Measurements from ENCODE around the gene GPR141.

The GPR141 gene

GRCh38 chr7:37673523-37673922 is 10.0 kb upstream of the GPR141 start:
- Histone ChIP-seq H3K18ac (ENCODE audit: low read length) (no peak overlapping the region), H4K8ac (ENCODE audit: low read depth, low read length) (no peak overlapping the region), H2AFZ (ENCODE audit: insufficient read depth, low read length, poor library complexity) (no peak overlapping the region), H3K9ac (ENCODE audit: low read length) (no peak overlapping the region), H2BK120ac (ENCODE audit: insufficient read depth, low read length, poor library complexity) (no peak overlapping the region), H3K79me2 (ENCODE audit: control insufficient read depth, insufficient read depth, low read length, poor library complexity) (no peaks in the 10 kb centered on the region), H3K79me1 (ENCODE audit: low read length) (no peaks in the 10 kb centered on the region), H2AK5ac (ENCODE audit: low read length) (no peak overlapping the region), H3K36me3 (ENCODE audit: control insufficient read depth in 1 of 2, insufficient read depth in 2 of 2, low read length in 2 of 2) (no peaks in the 10 kb centered on the region), H3K4me2 (ENCODE audit: low read length) (no peak overlapping the region), H3K27ac (ENCODE audit: low read depth, low read length) (no peak overlapping the region), H3K27me3 (ENCODE audit: insufficient read depth, low read length) (no peaks in the 10 kb centered on the region), H3K4ac (ENCODE audit: low read depth, low read length) (no peak overlapping the region), H3K4me1 (ENCODE audit: control insufficient read depth in 1 of 2, insufficient read depth in 2 of 2, low read length in 2 of 2) (no peaks in the 10 kb centered on the region), H3K23ac (ENCODE audit: low read length) (no peak overlapping the region), H4K12ac (ENCODE audit: low read depth, low read length) (no peak overlapping the region), H4K91ac (ENCODE audit: low read depth, low read length) (no peak overlapping the region), H3K14ac (ENCODE audit: low read length) (no peak overlapping the region), H2BK12ac (ENCODE audit: low read length) (no peak overlapping the region), H3K9me3 (ENCODE audit: insufficient read depth, low read depth, low read length) (no peaks in the 10 kb centered on the region), H3K4me3 (ENCODE audit: low read depth, low read length) (no peak overlapping the region), H2BK5ac (ENCODE audit: low read depth, low read length, poor library complexity) (no peak overlapping the region)
- DNase-seq, result no peak
- 100% methylated on average over 1 of the region's 1 CpG for WGBS (ENCODE audit: extremely low coverage, insufficient coverage, insufficient read length)

GRCh38 chr7:37674531-37674930 is 9.0 kb upstream of the GPR141 start:
- no peak overlapping the region for H2AK5ac ChIP-seq (ENCODE audit: low read length)
- no peak overlapping the region for H2BK12ac ChIP-seq (ENCODE audit: low read length)
- H3K27ac ChIP-seq (ENCODE audit: low read depth, low read length), result no peak overlapping the region
- no peak overlapping the region for H3K4me2 ChIP-seq (ENCODE audit: low read length)
- H3K23ac ChIP-seq (ENCODE audit: low read length), result no peak overlapping the region
- no peaks in the 10 kb centered on the region for H3K79me1 ChIP-seq (ENCODE audit: low read length)
- no peak overlapping the region for H2BK120ac ChIP-seq (ENCODE audit: insufficient read depth, low read length, poor library complexity)
- no peak overlapping the region for H3K9ac ChIP-seq (ENCODE audit: low read length)
- no peaks in the 10 kb centered on the region for H3K36me3 ChIP-seq (ENCODE audit: control insufficient read depth in 1 of 2, insufficient read depth in 2 of 2, low read length in 2 of 2)
- H3K9me3 ChIP-seq (ENCODE audit: insufficient read depth, low read depth, low read length), result no peaks in the 10 kb centered on the region
- no peak overlapping the region for H3K4me3 ChIP-seq (ENCODE audit: low read depth, low read length)
- no peaks in the 10 kb centered on the region for H3K27me3 ChIP-seq (ENCODE audit: insufficient read depth, low read length)
- H4K8ac ChIP-seq (ENCODE audit: low read depth, low read length), result no peak overlapping the region
- no peaks in the 10 kb centered on the region for H3K79me2 ChIP-seq (ENCODE audit: control insufficient read depth, insufficient read depth, low read length, poor library complexity)
- H3K4ac ChIP-seq (ENCODE audit: low read depth, low read length), result no peak overlapping the region
- no peak overlapping the region for H2AFZ ChIP-seq (ENCODE audit: insufficient read depth, low read length, poor library complexity)
- no peak overlapping the region for H4K91ac ChIP-seq (ENCODE audit: low read depth, low read length)
- H3K4me1 ChIP-seq (ENCODE audit: control insufficient read depth in 1 of 2, insufficient read depth in 2 of 2, low read length in 2 of 2), result no peaks in the 10 kb centered on the region
- no peak overlapping the region for H3K14ac ChIP-seq (ENCODE audit: low read length)
- no peak overlapping the region for H4K12ac ChIP-seq (ENCODE audit: low read depth, low read length)
- DNase-seq, result peak in 1 of 2 donors; percentile 15
- no CpG with 5 or more reads among the region's 5 CpGs for WGBS (ENCODE audit: extremely low coverage, insufficient coverage, insufficient read length)
- no peak overlapping the region for H2BK5ac ChIP-seq (ENCODE audit: low read depth, low read length, poor library complexity)
- H3K18ac ChIP-seq (ENCODE audit: low read length), result no peak overlapping the region

- Histone ChIP-seq H3K79me1 (ENCODE audit: low read length) (no peaks in the 10 kb centered on the region), H2BK120ac (ENCODE audit: insufficient read depth, low read length, poor library complexity) (no peak overlapping the region), H3K4me1 (ENCODE audit: control insufficient read depth in 1 of 2, insufficient read depth in 2 of 2, low read length in 2 of 2) (no peaks in the 10 kb centered on the region), H3K4ac (ENCODE audit: low read depth, low read length) (no peak overlapping the region), H4K91ac (ENCODE audit: low read depth, low read length) (no peak overlapping the region), H3K27me3 (ENCODE audit: insufficient read depth, low read length) (no peaks in the 10 kb centered on the region), H2BK12ac (ENCODE audit: low read length) (no peak overlapping the region), H4K12ac (ENCODE audit: low read depth, low read length) (no peak overlapping the region), H3K27ac (ENCODE audit: low read depth, low read length) (no peak overlapping the region), H2AK5ac (ENCODE audit: low read length) (no peak overlapping the region), H3K4me3 (ENCODE audit: low read depth, low read length) (no peak overlapping the region), H2BK5ac (ENCODE audit: low read depth, low read length, poor library complexity) (no peak overlapping the region), H3K4me2 (ENCODE audit: low read length) (no peak overlapping the region), H3K14ac (ENCODE audit: low read length) (no peak overlapping the region), H2AFZ (ENCODE audit: insufficient read depth, low read length, poor library complexity) (no peak overlapping the region), H4K8ac (ENCODE audit: low read depth, low read length) (no peak overlapping the region), H3K9ac (ENCODE audit: low read length) (no peak overlapping the region), H3K36me3 (ENCODE audit: control insufficient read depth in 1 of 2, insufficient read depth in 2 of 2, low read length in 2 of 2) (no peaks in the 10 kb centered on the region), H3K9me3 (ENCODE audit: insufficient read depth, low read depth, low read length) (no peaks in the 10 kb centered on the region), H3K18ac (ENCODE audit: low read length) (no peak overlapping the region), H3K23ac (ENCODE audit: low read length) (no peak overlapping the region), H3K79me2 (ENCODE audit: control insufficient read depth, insufficient read depth, low read length, poor library complexity) (no peaks in the 10 kb centered on the region)
- DNase-seq, result no peak
- no CpG with 5 or more reads among the region's 1 CpG for WGBS (ENCODE audit: extremely low coverage, insufficient coverage, insufficient read length)
Observed at GRCh38 chr7:37675749-37676148, 7.8 kb upstream of the GPR141 start.

DNA sequence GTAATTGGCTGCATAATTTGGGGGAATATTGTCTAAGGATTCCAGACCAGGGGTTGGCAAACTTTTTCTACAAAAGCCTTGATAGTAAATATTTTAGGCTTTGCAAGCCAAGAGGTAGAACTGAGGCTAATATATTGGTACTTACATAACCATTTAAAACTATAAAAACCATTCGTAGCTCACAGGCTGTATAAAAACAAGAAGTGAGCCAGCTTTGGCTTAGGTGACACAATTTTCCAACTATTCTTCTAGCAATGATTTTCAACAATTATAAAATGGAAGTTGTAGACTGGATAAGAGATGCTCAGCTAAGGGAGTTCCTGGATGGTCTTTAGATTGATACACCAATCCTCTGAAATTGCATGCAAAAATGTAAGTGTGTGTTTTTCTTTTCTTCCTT is 1.4 kb downstream of the GPR141 start:
- Histone ChIP-seq H2AFZ (ENCODE audit: insufficient read depth, low read length, poor library complexity) (no peak overlapping the region), H3K27ac (ENCODE audit: low read depth, low read length) (no peak overlapping the region), H3K79me2 (ENCODE audit: control insufficient read depth, insufficient read depth, low read length, poor library complexity) (no peaks in the 10 kb centered on the region), H3K36me3 (ENCODE audit: control insufficient read depth in 1 of 2, insufficient read depth in 2 of 2, low read length in 2 of 2) (no peaks in the 10 kb centered on the region), H2BK12ac (ENCODE audit: low read length) (no peak overlapping the region), H2BK5ac (ENCODE audit: low read depth, low read length, poor library complexity) (no peak overlapping the region), H3K79me1 (ENCODE audit: low read length) (no peaks in the 10 kb centered on the region), H3K18ac (ENCODE audit: low read length) (no peak overlapping the region), H4K12ac (ENCODE audit: low read depth, low read length) (no peak overlapping the region), H4K91ac (ENCODE audit: low read depth, low read length) (no peak overlapping the region), H4K8ac (ENCODE audit: low read depth, low read length) (no peak overlapping the region), H3K4ac (ENCODE audit: low read depth, low read length) (no peak overlapping the region), H3K27me3 (ENCODE audit: insufficient read depth, low read length) (no peaks in the 10 kb centered on the region), H3K9me3 (ENCODE audit: insufficient read depth, low read depth, low read length) (no peaks in the 10 kb centered on the region), H3K4me2 (ENCODE audit: low read length) (no peak overlapping the region), H3K9ac (ENCODE audit: low read length) (no peak overlapping the region), H3K14ac (ENCODE audit: low read length) (no peak overlapping the region), H3K4me1 (ENCODE audit: control insufficient read depth in 1 of 2, insufficient read depth in 2 of 2, low read length in 2 of 2) (no peaks in the 10 kb centered on the region), H2AK5ac (ENCODE audit: low read length) (no peak overlapping the region), H3K23ac (ENCODE audit: low read length) (no peak overlapping the region), H2BK120ac (ENCODE audit: insufficient read depth, low read length, poor library complexity) (no peak overlapping the region), H3K4me3 (ENCODE audit: low read depth, low read length) (no peak overlapping the region)
- DNase-seq, result no peak
- WGBS (ENCODE audit: extremely low coverage, insufficient coverage, insufficient read length), result no CpG with 5 or more reads among the region's 1 CpG
